GM20431 (cell line): ENCODE measurements around the gene KLHL22.

Experiments used
- in situ Hi-C: fragments of 300-500 bp; cut with MseI, MboI; formaldehyde crosslinking; loops from one replicate; pipeline ENCODE4 v1.15.0; 2020; ENCODE audit warnings: low sequenced_read_pairs; ENCODE audit not compliant: unreplicated experiment

KLHL22 gene

GRCh38 chr22:20406686-20407408 lies 88.7 kb downstream of the KLHL22 start:
- in situ Hi-C loops, result no loop called here

DNA sequence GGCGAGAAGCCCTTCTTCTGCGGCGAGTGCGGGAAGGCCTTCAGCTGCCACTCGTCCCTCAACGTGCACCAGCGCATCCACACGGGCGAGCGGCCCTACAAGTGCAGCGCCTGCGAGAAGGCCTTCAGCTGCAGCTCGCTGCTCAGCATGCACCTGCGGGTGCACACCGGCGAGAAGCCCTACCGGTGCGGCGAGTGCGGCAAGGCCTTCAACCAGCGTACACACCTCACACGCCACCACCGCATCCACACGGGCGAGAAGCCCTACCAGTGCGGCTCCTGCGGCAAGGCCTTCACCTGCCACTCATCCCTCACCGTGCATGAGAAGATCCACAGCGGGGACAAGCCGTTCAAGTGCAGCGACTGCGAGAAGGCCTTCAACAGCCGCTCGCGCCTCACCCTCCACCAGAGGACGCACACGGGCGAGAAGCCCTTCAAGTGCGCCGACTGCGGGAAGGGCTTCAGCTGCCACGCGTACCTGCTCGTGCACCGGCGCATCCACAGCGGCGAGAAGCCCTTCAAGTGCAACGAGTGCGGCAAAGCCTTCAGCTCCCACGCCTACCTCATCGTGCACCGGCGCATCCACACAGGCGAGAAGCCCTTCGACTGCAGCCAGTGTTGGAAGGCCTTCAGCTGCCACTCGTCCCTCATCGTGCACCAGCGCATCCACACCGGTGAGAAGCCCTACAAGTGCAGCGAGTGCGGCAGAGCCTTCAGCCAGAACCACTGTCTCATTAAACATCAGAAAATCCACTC lies 89.5 kb downstream of the KLHL22 start:
- in situ Hi-C loops, result no loop called here

DNA sequence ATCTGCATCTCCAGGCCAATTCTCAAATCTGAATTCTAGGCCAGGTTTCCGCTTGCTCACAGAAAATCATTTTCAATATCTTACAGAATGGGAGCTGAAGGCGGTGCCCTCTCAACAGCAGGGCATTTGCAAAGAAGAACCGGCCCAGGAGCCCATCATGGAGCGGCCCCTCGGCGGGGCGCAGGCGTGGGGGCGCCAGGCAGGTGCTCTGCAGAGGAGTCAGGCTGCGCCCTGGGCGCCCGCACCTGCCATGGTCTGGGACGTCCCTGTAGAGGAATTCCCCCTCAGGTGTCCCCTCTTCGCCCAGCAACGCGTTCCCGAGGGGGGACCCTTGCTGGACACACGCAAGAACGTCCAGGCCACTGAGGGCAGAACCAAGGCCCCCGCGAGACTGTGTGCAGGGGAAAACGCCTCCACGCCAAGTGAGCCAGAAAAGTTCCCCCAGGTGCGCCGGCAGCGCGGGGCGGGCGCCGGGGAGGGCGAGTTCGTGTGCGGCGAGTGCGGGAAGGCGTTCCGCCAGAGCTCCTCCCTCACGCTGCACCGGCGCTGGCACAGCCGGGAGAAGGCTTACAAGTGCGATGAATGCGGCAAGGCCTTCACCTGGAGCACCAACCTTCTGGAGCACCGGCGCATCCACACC lies 90.2 kb downstream of the KLHL22 start:
- in situ Hi-C loops, result no loop called here

- in situ Hi-C loops, result no loop called here
Observed at GRCh38 chr22:20404881-20405280, 90.7 kb downstream of the KLHL22 start.

GRCh38 chr22:20403779-20404140 lies 91.8 kb downstream of the KLHL22 start:
- in situ Hi-C loops, result no loop called here

GRCh38 chr22:20402960-20403778 lies 92.4 kb downstream of the KLHL22 start:
- in situ Hi-C loops, result no loop called here

DNA sequence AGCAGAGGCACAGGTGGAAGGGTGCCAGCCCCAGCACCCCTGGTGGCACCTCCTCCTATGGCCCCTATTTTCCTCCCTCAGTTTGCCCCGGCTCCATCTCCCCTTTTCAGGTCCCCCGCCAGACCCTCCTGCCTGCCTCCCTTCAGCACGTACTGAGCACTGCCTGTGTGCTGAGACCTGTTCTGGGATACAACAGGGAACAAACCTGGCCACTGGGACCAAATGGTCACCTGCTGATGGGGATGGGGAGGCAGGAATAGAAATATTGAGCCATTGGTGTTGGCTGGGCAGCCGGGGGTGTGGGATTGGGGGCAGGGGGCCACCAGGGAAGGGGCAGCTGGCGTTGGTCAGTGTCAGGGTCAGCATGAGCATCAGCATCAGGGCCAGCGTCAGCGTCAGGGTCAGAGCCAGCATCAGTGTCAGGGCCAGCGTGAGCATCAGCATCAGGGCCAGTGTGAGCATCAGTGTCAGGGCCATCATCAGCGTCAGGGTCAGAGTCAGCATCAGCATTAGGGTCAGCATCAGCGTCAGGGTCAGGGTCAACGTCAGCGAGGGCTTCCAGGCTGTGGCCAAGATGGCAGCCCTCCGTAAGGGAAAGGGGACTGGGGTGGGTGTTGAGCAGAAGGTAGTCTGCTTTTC lies 94.1 kb downstream of the KLHL22 start:
- in situ Hi-C loops, result no loop called here

DNA sequence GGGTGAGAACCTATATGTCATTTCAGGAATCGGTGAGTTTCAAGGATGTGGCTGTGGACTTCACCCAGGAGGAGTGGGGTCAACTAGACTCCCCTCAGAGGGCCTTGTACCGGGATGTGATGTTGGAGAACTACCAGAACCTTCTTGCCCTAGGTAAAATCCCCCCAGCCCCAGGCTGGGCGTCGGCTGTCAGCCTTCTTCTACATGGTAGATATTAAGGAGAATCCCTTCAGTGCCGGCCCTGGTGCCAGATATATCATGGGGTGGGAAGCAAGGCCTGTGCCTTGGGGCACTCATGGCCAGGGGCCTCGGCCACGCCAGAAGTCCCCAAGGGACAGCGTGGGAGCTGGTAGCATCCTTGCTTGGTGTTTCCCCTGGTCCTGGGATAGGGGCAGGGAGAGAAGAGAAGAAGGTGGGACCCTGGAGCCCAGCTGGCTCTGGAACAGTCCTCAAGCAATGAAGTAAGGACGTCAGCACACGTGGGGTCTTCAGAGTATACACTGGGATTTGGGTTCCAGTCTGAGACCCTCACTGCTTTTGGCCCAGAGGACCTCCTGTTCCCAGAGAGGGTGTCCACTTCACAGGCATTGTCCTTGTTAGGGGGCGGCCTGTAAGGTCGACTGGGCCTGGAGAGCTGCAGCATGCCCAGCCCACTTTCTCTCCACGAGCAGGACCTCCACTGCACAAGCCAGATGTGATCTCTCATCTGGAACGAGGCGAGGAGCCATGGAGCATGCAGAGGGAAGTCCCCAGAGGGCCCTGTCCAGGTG lies 94.8 kb downstream of the KLHL22 start:
- in situ Hi-C loops, result no loop called here

- in situ Hi-C loops, result no loop called here
Observed at GRCh38 chr22:20399866-20400605, 95.6 kb downstream of the KLHL22 start.

GRCh38 chr22:20398420-20398819 lies 97.2 kb downstream of the KLHL22 start:
- in situ Hi-C loops, result no loop called here

GRCh38 chr22:20397498-20397897 lies 98.1 kb downstream of the KLHL22 start:
- in situ Hi-C loops, result no loop called here

GRCh38 chr22:20396639-20397038 lies 99.0 kb downstream of the KLHL22 start:
- in situ Hi-C loops, result no loop called here

- in situ Hi-C loops, result no loop called here
Observed at GRCh38 chr22:20395907-20396287, 99.7 kb downstream of the KLHL22 start.

GRCh38 chr22:20395181-20395906 lies 100.3 kb downstream of the KLHL22 start:
- in situ Hi-C loops, result no loop called here

DNA sequence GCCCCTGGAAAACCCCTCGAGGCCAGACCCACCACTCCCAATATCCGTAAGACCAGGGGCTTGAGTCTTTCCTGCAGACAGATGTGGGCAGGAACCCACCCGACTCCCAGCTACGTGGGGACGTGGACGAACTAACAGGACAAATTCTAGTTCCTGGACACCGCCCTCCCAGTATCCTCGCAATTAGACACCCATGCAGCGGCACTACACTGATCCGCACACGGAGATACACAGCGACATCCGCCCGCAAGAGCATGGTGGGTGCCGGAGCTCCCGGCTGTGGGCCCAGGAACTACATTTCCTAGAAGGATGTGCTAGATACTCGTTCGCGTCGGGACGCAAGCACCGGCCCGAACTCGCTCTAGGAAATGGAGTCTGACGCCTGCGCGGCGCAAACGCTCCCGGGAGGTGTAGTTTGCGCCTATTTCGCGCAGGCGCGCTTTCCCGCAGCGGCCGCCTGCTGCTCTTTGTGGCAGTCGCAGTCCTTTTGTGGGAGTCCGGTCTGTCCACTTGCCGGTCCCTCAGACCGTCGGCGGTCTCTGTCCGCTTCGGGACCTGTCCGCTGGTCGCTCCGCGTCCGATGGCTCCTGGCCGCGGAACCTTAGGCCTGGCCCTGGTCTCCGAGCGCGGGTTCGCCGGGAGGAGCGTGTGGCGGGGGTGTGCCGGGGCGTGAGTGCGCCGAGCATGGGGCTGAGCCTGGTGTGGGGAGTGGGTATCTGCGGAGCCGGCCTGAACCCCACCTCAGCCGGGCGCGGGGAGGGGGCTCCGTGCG lies 101.7 kb downstream of the KLHL22 start, which contains the start of gene ZNF74:
Gene ZNF74 (plus strand): TSS at position 447 of the 772 bp plus-strand sequence. CDS start 478 bp downstream, outside the sequence.
- in situ Hi-C loops, result no loop called here

GRCh38 chr22:20392983-20393704 lies 102.5 kb downstream of the KLHL22 start:
- in situ Hi-C loops, result no loop called here
